ENCODE measurements around the gene ITGB6.

- TF ChIP-seq RARB (CRISPR knock-in tag; IDR thresholded peaks at IDR 0.05) (no peak), CSRNP3 (CRISPR knock-in tag; IDR thresholded peaks at IDR 0.05) (no peak), ESRRG (CRISPR knock-in tag; IDR thresholded peaks at IDR 0.05) (no peak), PATZ1 (CRISPR knock-in tag; IDR thresholded peaks at IDR 0.05; ENCODE audit: borderline replicate concordance) (no peak), ZFP30 (CRISPR knock-in tag; IDR thresholded peaks at IDR 0.05) (no peak), GLIS3 (CRISPR knock-in tag; IDR thresholded peaks at IDR 0.05) (no peak), CREB5 (CRISPR knock-in tag; IDR thresholded peaks at IDR 0.05; ENCODE audit: low read depth) (no peak), ZFP3 (CRISPR knock-in tag; IDR thresholded peaks at IDR 0.05) (no peak), POU6F1 (CRISPR knock-in tag; IDR thresholded peaks at IDR 0.05; ENCODE audit: borderline replicate concordance, low read depth) (no peak), CSDC2 (CRISPR knock-in tag; IDR thresholded peaks at IDR 0.05) (no peak), TOX (CRISPR knock-in tag; IDR thresholded peaks at IDR 0.05; ENCODE audit: borderline replicate concordance) (no peak), OSR1 (CRISPR knock-in tag; IDR thresholded peaks at IDR 0.05) (no peak)
These were observed 62.6 kb downstream of the ITGB6 start for GRCh38 chr2:160137464-160137863.
